Fibroblast of lung (primary cell): ENCODE results near the gene OFD1. TPM values are rescaled to one million over a fixed set of nuclear protein-coding genes. Genes with fewer than 3 reads are reported as not detected.
A peak's percentile ranks its signal among the peaks of the same experiment; 100 is the strongest.

ENCODE experiments used
- DNase-seq, 2 donors: peaks; one replicate each; pipeline versions ENCODE4 v3.0.0 to v3.0.0-alpha.2; 2010; ENCODE audit warnings: low read depth in 2 of 2
- H2AFZ ChIP-seq: 2 replicates; pipeline ENCODE4 v1.5.1; 2012; ENCODE audit warnings: low read length, control low read depth, inconsistent platforms
- H3K27ac ChIP-seq: 2 replicates; pipeline ENCODE4 v1.5.1; 2011; ENCODE audit warnings: low read length, control low read depth; ENCODE audit not compliant: insufficient read depth
- H3K27me3 ChIP-seq: 2 replicates; pipeline ENCODE4 v1.5.1; 2011; ENCODE audit warnings: mild to moderate bottlenecking, low read length; ENCODE audit not compliant: control insufficient read depth, insufficient read depth
- H3K36me3 ChIP-seq: 2 replicates; pipeline ENCODE4 v1.5.1; 2011; ENCODE audit warnings: low read length; ENCODE audit not compliant: control insufficient read depth, insufficient read depth
- H3K4me1 ChIP-seq: 2 replicates; pipeline ENCODE4 v1.5.1; 2011; ENCODE audit warnings: low read length; ENCODE audit not compliant: control insufficient read depth, insufficient read depth; ENCODE audit errors: extremely low read depth
- H3K4me2 ChIP-seq: 2 replicates; pipeline ENCODE4 v1.5.1; 2011; ENCODE audit warnings: low read length, control low read depth; ENCODE audit not compliant: insufficient read depth; ENCODE audit errors: extremely low read depth
- H3K4me3 ChIP-seq, 4 experiments: fragments of 200-600 bp in 1 of 4; sonication (generic) in 1 of 4; replicated peaks in 1 of 4; 2 replicates each; pipeline ENCODE4 v1.5.1; 2011 to 2016; ENCODE audit warnings: low read length in 4 of 4, low read depth in 3 of 4, mild to moderate bottlenecking in 3 of 4, control low read depth in 2 of 4, inconsistent platforms in 1 of 4, mixed read lengths in 1 of 4; ENCODE audit not compliant: insufficient read depth in 1 of 4; ENCODE audit errors: control extremely low read depth in 1 of 4
- H3K79me2 ChIP-seq: 2 replicates; pipeline ENCODE4 v1.5.1; 2012; ENCODE audit warnings: mild to moderate bottlenecking, low read length, inconsistent platforms; ENCODE audit not compliant: control insufficient read depth, insufficient read depth
- H3K9ac ChIP-seq: 2 replicates; pipeline ENCODE4 v1.5.1; 2011; ENCODE audit warnings: mild to moderate bottlenecking, low read length, control low read depth; ENCODE audit not compliant: insufficient read depth
- H3K9me3 ChIP-seq: 2 replicates; pipeline ENCODE4 v1.5.1; 2012; ENCODE audit warnings: low read depth, low read length; ENCODE audit not compliant: control insufficient read depth, insufficient read depth
- H4K20me1 ChIP-seq: 2 replicates; pipeline ENCODE4 v1.5.1; 2011; ENCODE audit warnings: low read length; ENCODE audit not compliant: control insufficient read depth, insufficient read depth; ENCODE audit errors: extremely low read depth
- CTCF ChIP-seq, 2 donors: IDR thresholded peaks in 1 of 2; conservative IDR thresholded peaks in 1 of 2; 1 replicate in 1 of 2; 2 replicates in 1 of 2; pipeline ENCODE4 v1.5.1; 2011 to 2012; ENCODE audit warnings: low read length in 2 of 2, control low read depth in 1 of 2, inconsistent platforms in 1 of 2, low read depth in 1 of 2, mild to moderate bottlenecking in 1 of 2
- EZH2 ChIP-seq: IDR thresholded peaks from 2 replicates; pipeline ENCODE4 v1.5.1; 2012; ENCODE audit warnings: low read length, control low read depth, mild to moderate bottlenecking; ENCODE audit errors: missing control alignments
- polyA plus RNA-seq, 2 donors: library from polyadenylated mRNA; depleted of rRNA in 1 of 2; stranded (reverse) in 1 of 2; unstranded in 1 of 2; fragments of >200 nt; gene quantifications; 2 replicates each; pipeline ENCODE4 v1.2.1, GENCODE V29; 2011 to 2012; ENCODE audit warnings: missing spikeins in 1 of 2
- total RNA-seq: library from RNA; depleted of rRNA; stranded (reverse); fragments of >200 nt; gene quantifications from 2 replicates; pipeline ENCODE4 v1.2.1, GENCODE V29; 2014

OFD1 gene
- total and polyA plus RNA-seq, 2 donors (not counting 1 experiment from before 2014, with no cell fraction given), result 7.6 to 15.5 TPM

- H3K9ac ChIP-seq, result no peak overlapping the region
- no peaks in the 10 kb centered on the region for H3K27me3 ChIP-seq
- H3K27ac ChIP-seq, result no peak overlapping the region
- no peaks in the 10 kb centered on the region for H3K79me2 ChIP-seq
- DNase-seq, result peak; percentile 7 to 25
- no peaks in the 10 kb centered on the region for H3K36me3 ChIP-seq
- H4K20me1 ChIP-seq, result no peaks in the 10 kb centered on the region
- no peak overlapping the region for H2AFZ ChIP-seq
- H3K9me3 ChIP-seq, result no peaks in the 10 kb centered on the region
- no peak overlapping the region for H3K4me2 ChIP-seq
- TF ChIP-seq CTCF (conservative IDR thresholded peaks at IDR 0.05 in 1 of 2, IDR thresholded peaks at IDR 0.05 in 1 of 2; ENCODE audit: low read depth in 1 of 2, low read length in 2 of 2) (no peak), EZH2 (no peak)
- no peak overlapping the region for H3K4me3 ChIP-seq
- no peaks in the 10 kb centered on the region for H3K4me1 ChIP-seq
Measured at GRCh38 chrX:13790206-13791131, 55.9 kb downstream of the OFD1 start.

GRCh38 chrX:13791145-13791544, 56.6 kb downstream of the OFD1 start:
- Histone ChIP-seq H3K4me3 (no peak overlapping the region), H3K9ac (no peak overlapping the region), H3K9me3 (no peaks in the 10 kb centered on the region), H3K27me3 (no peaks in the 10 kb centered on the region), H3K4me1 (no peaks in the 10 kb centered on the region), H3K36me3 (no peaks in the 10 kb centered on the region), H3K4me2 (no peak overlapping the region), H4K20me1 (no peaks in the 10 kb centered on the region), H2AFZ (no peak overlapping the region), H3K79me2 (no peaks in the 10 kb centered on the region), H3K27ac (no peak overlapping the region)
- TF ChIP-seq CTCF (conservative IDR thresholded peaks at IDR 0.05 in 1 of 2, IDR thresholded peaks at IDR 0.05 in 1 of 2; ENCODE audit: low read depth in 1 of 2, low read length in 2 of 2) (no peak), EZH2 (no peak)
- DNase-seq, result no peak

GRCh38 chrX:13791559-13791958, 57.0 kb downstream of the OFD1 start:
- TF ChIP-seq CTCF (conservative IDR thresholded peaks at IDR 0.05 in 1 of 2, IDR thresholded peaks at IDR 0.05 in 1 of 2; ENCODE audit: low read depth in 1 of 2, low read length in 2 of 2) (no peak), EZH2 (no peak)
- H3K36me3 ChIP-seq, result no peaks in the 10 kb centered on the region
- no peaks in the 10 kb centered on the region for H3K9me3 ChIP-seq
- H4K20me1 ChIP-seq, result no peaks in the 10 kb centered on the region
- H3K4me3 ChIP-seq, result no peak overlapping the region
- H3K9ac ChIP-seq, result no peak overlapping the region
- H3K4me2 ChIP-seq, result no peak overlapping the region
- no peaks in the 10 kb centered on the region for H3K79me2 ChIP-seq
- no peaks in the 10 kb centered on the region for H3K27me3 ChIP-seq
- no peaks in the 10 kb centered on the region for H3K4me1 ChIP-seq
- H3K27ac ChIP-seq, result no peak overlapping the region
- H2AFZ ChIP-seq, result no peak overlapping the region
- no peak for DNase-seq
